ENCODE results near the gene KRTAP1-1.

DNA sequence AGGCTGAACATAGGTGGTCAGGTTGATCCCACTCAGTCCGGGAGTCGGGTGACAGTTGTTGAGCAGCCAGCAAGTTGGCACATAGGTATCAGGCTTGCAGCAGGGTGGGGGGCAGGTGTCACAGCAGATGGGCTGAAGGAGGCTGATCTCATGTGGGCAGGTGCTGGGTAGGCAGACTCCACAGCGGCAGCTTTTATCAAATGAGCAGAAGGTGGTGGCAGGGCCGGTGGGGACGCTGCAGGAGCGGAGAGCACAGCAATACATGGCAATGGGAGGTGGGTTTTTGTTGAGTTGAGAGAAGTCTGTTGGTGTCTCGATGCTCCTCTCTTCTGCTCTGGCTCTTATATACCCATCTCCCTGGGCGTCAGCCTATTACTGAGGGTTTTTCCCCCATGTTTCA, 32.4 kb downstream of the KRTAP1-1 start, which contains the start of gene KRTAP3-1:
- TF ChIP-seq, protein P1, sequence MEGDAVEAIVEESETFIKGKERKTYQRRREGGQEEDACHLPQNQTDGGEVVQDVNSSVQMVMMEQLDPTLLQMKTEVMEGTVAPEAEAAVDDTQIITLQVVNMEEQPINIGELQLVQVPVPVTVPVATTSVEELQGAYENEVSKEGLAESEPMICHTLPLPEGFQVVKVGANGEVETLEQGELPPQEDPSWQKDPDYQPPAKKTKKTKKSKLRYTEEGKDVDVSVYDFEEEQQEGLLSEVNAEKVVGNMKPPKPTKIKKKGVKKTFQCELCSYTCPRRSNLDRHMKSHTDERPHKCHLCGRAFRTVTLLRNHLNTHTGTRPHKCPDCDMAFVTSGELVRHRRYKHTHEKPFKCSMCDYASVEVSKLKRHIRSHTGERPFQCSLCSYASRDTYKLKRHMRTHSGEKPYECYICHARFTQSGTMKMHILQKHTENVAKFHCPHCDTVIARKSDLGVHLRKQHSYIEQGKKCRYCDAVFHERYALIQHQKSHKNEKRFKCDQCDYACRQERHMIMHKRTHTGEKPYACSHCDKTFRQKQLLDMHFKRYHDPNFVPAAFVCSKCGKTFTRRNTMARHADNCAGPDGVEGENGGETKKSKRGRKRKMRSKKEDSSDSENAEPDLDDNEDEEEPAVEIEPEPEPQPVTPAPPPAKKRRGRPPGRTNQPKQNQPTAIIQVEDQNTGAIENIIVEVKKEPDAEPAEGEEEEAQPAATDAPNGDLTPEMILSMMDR (IDR thresholded peaks at IDR 0.05) = no peak
- no peak for TF ChIP-seq POLR2A (IDR thresholded peaks at IDR 0.05)

Measured in testis (tissue), 2 donors.